ENCODE measurements around the gene SEMA3G.

SEMA3G gene

GRCh38 chr3:52395503-52395865, 49.4 kb downstream of the SEMA3G start:
- DNase-seq (ENCODE audit: low read depth in 2 of 2) = no peak

- DNase-seq (ENCODE audit: low read depth in 2 of 2) = no peak
Measured at GRCh38 chr3:52394751-52395502, 50.0 kb downstream of the SEMA3G start.

- DNase-seq (ENCODE audit: low read depth in 2 of 2) = no peak
Measured at GRCh38 chr3:52393959-52394670, 50.8 kb downstream of the SEMA3G start.

GRCh38 chr3:52393131-52393807, 51.6 kb downstream of the SEMA3G start:
- no peak for DNase-seq (ENCODE audit: low read depth in 2 of 2)

- no peak for DNase-seq (ENCODE audit: low read depth in 2 of 2)
Measured at GRCh38 chr3:52392216-52392930, 52.5 kb downstream of the SEMA3G start.

GRCh38 chr3:52391096-52391495, 53.8 kb downstream of the SEMA3G start:
- DNase-seq (ENCODE audit: low read depth in 2 of 2) = no peak

- no peak for DNase-seq (ENCODE audit: low read depth in 2 of 2)
Measured at GRCh38 chr3:52388933-52389332, 56.0 kb downstream of the SEMA3G start.

- DNase-seq (ENCODE audit: low read depth in 2 of 2) = no peak
Measured at GRCh38 chr3:52388348-52388821, 56.5 kb downstream of the SEMA3G start.

GRCh38 chr3:52387481-52387880, 57.4 kb downstream of the SEMA3G start:
- no peak for DNase-seq (ENCODE audit: low read depth in 2 of 2)

- no peak for DNase-seq (ENCODE audit: low read depth in 2 of 2)
Measured at GRCh38 chr3:52385157-52385556, 59.7 kb downstream of the SEMA3G start.

- no peak for DNase-seq (ENCODE audit: low read depth in 2 of 2)
Measured at GRCh38 chr3:52384019-52384761, 60.7 kb downstream of the SEMA3G start.

- no peak for DNase-seq (ENCODE audit: low read depth in 2 of 2)
Measured at GRCh38 chr3:52383446-52383845, 61.5 kb downstream of the SEMA3G start.
